ENCODE results near the gene KLHL9.

Gene KLHL9

DNA sequence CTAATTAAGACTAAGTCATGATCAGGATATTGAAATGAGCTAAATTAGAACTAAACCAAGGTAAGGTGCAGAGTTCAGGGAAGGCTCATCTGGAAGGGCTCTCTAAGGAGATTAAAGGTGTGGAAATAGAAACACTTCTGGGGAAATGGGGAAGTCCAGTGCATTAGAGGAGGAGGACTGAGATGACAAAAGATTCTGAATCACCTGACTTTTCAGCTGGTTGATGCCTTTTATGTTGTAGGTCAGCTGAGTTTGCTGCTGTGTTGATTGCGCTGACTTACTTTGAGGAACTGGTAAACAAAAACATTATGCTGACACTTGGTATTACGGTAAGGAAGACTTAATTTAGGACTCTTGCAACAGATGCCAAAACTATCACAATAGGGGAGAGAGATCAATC lies 53.9 kb downstream of the KLHL9 start:
- Histone ChIP-seq H3K36me3 (ENCODE audit: insufficient read depth, low read length) (no peaks in the 10 kb centered on the region), H4K20me1 (ENCODE audit: insufficient read depth, low read length) (no peaks in the 10 kb centered on the region), H3K4me3 (ENCODE audit: low read depth in 1 of 2, low read length in 2 of 2) (no peak overlapping the region), H3K27me3 (ENCODE audit: insufficient read depth, low read length, poor library complexity) (no peaks in the 10 kb centered on the region), H3K4me1 (ENCODE audit: insufficient read depth, low read length) (no peaks in the 10 kb centered on the region), H3K4me2 (ENCODE audit: insufficient read depth, low read length) (no peak overlapping the region), H3K79me2 (ENCODE audit: insufficient read depth, low read length) (no peaks in the 10 kb centered on the region), H3K9ac (ENCODE audit: low read depth, low read length) (no peak overlapping the region), H2AFZ (ENCODE audit: low read depth, low read length) (no peak overlapping the region), H3K9me3 (ENCODE audit: insufficient read depth, low read length, severe bottlenecking) (no peaks in the 10 kb centered on the region), H3K27ac (ENCODE audit: low read length) (no peak overlapping the region)
- ATAC-seq (ENCODE audit: insufficient read depth, low read depth) (no peak), DNase-seq (no peak)
- TF ChIP-seq EZH2 (IDR thresholded peaks at IDR 0.05; ENCODE audit: borderline replicate concordance, low read depth, low read length, severe bottlenecking) (no peak), CTCF (IDR thresholded peaks at IDR 0.05; ENCODE audit: borderline replicate concordance, extremely low read depth, low read length, poor library complexity, severe bottlenecking) (no peak)

Data from DND-41 (cell line).